ENCODE data around the gene CHEK2. TPM values are rescaled to one million over a fixed set of nuclear protein-coding genes. Genes with fewer than 3 reads are reported as not detected.
"Not testable (repeated sequence)": the region's sequence is repeated elsewhere in the genome, so short reads cannot be mapped to it uniquely, and the experiment has no call there.

Gene CHEK2
- total and polyA plus RNA-seq, 2 experiments from 2014 or later, result 12.2 to 21.8 TPM

DNA sequence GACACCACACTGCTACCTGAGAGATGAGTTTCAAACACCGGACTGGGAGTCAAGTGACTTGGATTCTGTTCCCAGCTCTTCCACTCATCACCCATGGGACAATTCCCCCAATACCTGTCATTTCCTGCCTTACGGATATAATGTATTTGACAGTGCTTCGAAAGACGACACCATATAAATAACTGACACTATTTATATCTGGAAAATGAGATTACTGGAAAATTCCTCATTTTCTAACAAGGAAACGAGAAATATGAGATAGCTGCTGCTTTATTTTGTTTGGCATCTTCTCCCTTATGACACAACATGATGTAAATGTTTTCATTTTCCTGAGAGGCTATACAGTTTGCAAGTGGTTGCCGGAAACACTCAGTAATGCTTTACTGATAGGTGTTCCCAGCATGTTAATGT lies 8.9 kb upstream of the CHEK2 start:
- no peaks in the 10 kb centered on the region for H4K20me1 ChIP-seq (ENCODE audit: insufficient read depth)
- H3K36me3 ChIP-seq (ENCODE audit: low read depth), result peaks cover 20% of the 10 kb centered on the region; the same call in 1 of the 2 replicates
- H3K27me3 ChIP-seq (replicated peaks; ENCODE audit: insufficient read depth), result no peaks in the 10 kb centered on the region
- no peaks in the 10 kb centered on the region for H3K9me2 ChIP-seq (ENCODE audit: insufficient read depth)
- DNase-seq, result peak; percentile 76
- peak overlapping the region; percentile 16; the same call in 1 of the 2 replicates for H3K4me3 ChIP-seq
- 48 to 49% methylated on average over 6 of the region's 6 CpGs for WGBS, 2 experiments (ENCODE audit: low coverage in 1 of 2, low lambda C conversion rate in 2 of 2, missing lambda C conversion rate in 2 of 2)
- H3K4me2 ChIP-seq (ENCODE audit: unreplicated experiment), result peak overlapping the region; percentile 49
- TF ChIP-seq EZH2 (IDR thresholded peaks at IDR 0.05; ENCODE audit: insufficient read depth, poor library complexity, severe bottlenecking), result no peak
- no peak for TF ChIP-seq EZH2phosphoT487 (IDR thresholded peaks at IDR 0.05; ENCODE audit: insufficient read depth, low read depth)
- no peaks in the 10 kb centered on the region for H3K79me2 ChIP-seq (ENCODE audit: insufficient read depth)
- in situ Hi-C loops (cut with MboI), result no loop called here
- H3K4me1 ChIP-seq (ENCODE audit: insufficient read depth), result peaks cover 13% of the 10 kb centered on the region; the same call in 1 of the 2 replicates
- peak overlapping the region; percentile 1; the same call in 1 of the 2 replicates for H3K9ac ChIP-seq
- peaks cover 16% of the 10 kb centered on the region for H3F3A ChIP-seq (ENCODE audit: insufficient read depth)
- no peaks in the 10 kb centered on the region for H3K9me3 ChIP-seq (ENCODE audit: low read depth)
- no peak overlapping the region for H2AFZ ChIP-seq
- peak overlapping the region; percentile 51 for H3K27ac ChIP-seq

DNA sequence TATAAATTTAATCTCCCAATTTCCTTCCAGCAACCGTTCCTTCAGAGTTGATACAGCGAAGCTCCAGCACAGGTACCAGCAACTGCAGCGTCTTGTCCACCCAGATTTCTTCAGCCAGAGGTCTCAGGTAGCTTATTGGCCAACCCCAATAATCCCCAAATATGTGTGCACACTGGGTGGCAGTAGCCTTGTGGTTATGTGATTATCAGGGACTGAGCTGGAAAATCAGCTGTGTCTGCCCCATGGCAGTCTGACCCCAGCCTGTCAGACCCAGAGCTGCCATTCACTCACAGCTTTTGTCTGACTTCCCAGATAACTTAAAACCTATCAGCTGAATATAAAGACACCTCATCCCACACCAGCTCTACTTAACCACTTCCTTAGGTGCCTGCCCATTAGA lies 2.2 kb upstream of the CHEK2 start:
- peaks cover 21% of the 10 kb centered on the region; the same call in 1 of the 2 replicates for H3K36me3 ChIP-seq (ENCODE audit: low read depth)
- 0 out of 2 replicates have a peak, but pooled peaks cover 6% of the 10 kb centered on the region for H3K4me1 ChIP-seq (ENCODE audit: insufficient read depth)
- no peaks in the 10 kb centered on the region for H3K9me2 ChIP-seq (ENCODE audit: insufficient read depth)
- no peaks in the 10 kb centered on the region for H3K27me3 ChIP-seq (replicated peaks; ENCODE audit: insufficient read depth)
- no peak overlapping the region for H3K9ac ChIP-seq
- 97 to 100% methylated on average over 3 of the region's 3 CpGs for WGBS, 2 experiments (ENCODE audit: low coverage in 1 of 2, low lambda C conversion rate in 2 of 2, missing lambda C conversion rate in 2 of 2)
- H3K27ac ChIP-seq, result no peak overlapping the region
- no peak for TF ChIP-seq EZH2phosphoT487 (IDR thresholded peaks at IDR 0.05; ENCODE audit: insufficient read depth, low read depth)
- no peak for TF ChIP-seq EZH2 (IDR thresholded peaks at IDR 0.05; ENCODE audit: insufficient read depth, poor library complexity, severe bottlenecking)
- DNase-seq, result no peak
- H3K4me3 ChIP-seq, result no peak overlapping the region
- in situ Hi-C loops (cut with MboI), result no loop called here
- H3K4me2 ChIP-seq (ENCODE audit: unreplicated experiment), result no peak overlapping the region
- no peaks in the 10 kb centered on the region for H3F3A ChIP-seq (ENCODE audit: insufficient read depth)
- peaks cover 43% of the 10 kb centered on the region for H3K79me2 ChIP-seq (ENCODE audit: insufficient read depth)
- no peaks in the 10 kb centered on the region for H3K9me3 ChIP-seq (ENCODE audit: low read depth)
- H4K20me1 ChIP-seq (ENCODE audit: insufficient read depth), result no peaks in the 10 kb centered on the region
- H2AFZ ChIP-seq, result no peak overlapping the region

DNA sequence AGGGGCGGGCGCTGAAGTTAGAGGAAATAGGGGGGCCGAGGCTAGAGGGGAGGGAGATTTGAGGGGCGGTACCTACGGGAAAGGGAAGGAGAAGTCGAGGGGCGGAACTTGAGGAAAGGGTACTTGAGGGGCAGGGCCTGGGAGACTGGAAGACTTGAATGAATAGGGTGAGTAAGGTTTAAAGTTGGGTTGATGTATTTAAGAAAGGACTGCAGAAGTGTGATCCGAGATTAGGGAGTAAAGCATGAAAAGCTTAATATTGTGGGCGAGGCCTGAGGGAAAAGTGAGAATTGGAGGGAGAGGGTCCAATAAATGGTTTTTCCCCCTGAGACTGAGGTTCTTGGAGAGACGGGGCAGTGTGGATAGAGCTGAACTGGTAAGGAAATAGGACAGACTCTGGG lies 942 bp upstream of the CHEK2 start:
- TF ChIP-seq EZH2 (IDR thresholded peaks at IDR 0.05; ENCODE audit: insufficient read depth, poor library complexity, severe bottlenecking) (no peak), EZH2phosphoT487 (IDR thresholded peaks at IDR 0.05; ENCODE audit: insufficient read depth, low read depth) (no peak)
- no peaks in the 10 kb centered on the region for H3K27me3 ChIP-seq (replicated peaks; ENCODE audit: insufficient read depth)
- in situ Hi-C loops (cut with MboI), result no loop called here

DNA sequence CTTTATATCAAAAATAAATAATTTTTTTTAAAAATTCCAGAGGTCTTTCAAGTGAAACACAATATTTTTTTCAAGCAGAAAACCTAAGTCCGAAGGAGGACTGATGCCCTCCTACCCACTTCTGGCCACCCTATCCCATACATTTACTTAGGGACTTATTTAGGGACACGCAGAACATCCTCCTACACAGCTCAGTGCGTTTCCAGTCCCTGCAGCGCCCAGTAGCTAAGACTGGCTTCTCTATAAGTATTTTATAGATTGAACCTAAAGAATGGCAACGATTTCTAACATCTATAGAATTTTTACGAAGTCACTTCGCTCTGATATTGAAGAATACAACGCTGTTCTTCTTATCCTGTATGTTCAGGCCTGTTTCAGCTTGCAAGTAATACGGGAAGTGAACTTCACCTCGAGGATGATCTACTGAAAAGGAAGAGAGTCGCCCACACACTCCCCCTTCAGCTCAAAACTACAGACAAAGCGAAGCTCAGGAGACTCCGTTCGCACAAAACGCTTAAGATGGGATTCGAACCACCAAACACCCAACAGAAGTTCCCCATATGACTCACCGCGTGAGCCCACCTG lies 328 bp downstream of the CHEK2 start:
- Histone ChIP-seq H3K9ac (peak overlapping the region; percentile 90), H3K79me2 (ENCODE audit: insufficient read depth) (peaks cover 65% of the 10 kb centered on the region), H2AFZ (peak overlapping the region; percentile 96), H4K20me1 (ENCODE audit: insufficient read depth) (no peaks in the 10 kb centered on the region), H3K9me3 (ENCODE audit: low read depth) (no peaks in the 10 kb centered on the region), H3K9me2 (ENCODE audit: insufficient read depth) (no peaks in the 10 kb centered on the region), H3K4me3 (peak overlapping the region; percentile 86), H3K27ac (peak overlapping the region; percentile 23; the same call in 1 of the 2 replicates), H3K27me3 (replicated peaks; ENCODE audit: insufficient read depth) (no peaks in the 10 kb centered on the region), H3K4me2 (ENCODE audit: unreplicated experiment) (peak overlapping the region; percentile 80), H3F3A (ENCODE audit: insufficient read depth) (no peaks in the 10 kb centered on the region), H3K4me1 (ENCODE audit: insufficient read depth) (0 out of 2 replicates have a peak, but pooled peaks cover 6% of the 10 kb centered on the region), H3K36me3 (ENCODE audit: low read depth) (peaks cover 13% of the 10 kb centered on the region; the same call in 1 of the 2 replicates)
- TF ChIP-seq EZH2phosphoT487 (IDR thresholded peaks at IDR 0.05; ENCODE audit: insufficient read depth, low read depth) (no peak), EZH2 (IDR thresholded peaks at IDR 0.05; ENCODE audit: insufficient read depth, poor library complexity, severe bottlenecking) (no peak)
- in situ Hi-C loops (cut with MboI), result no loop called here
- 2 to 3% methylated on average over 18 of the region's 18 CpGs for WGBS, 2 experiments (ENCODE audit: low coverage in 1 of 2, low lambda C conversion rate in 2 of 2, missing lambda C conversion rate in 2 of 2)
- DNase-seq, result no peak

More for the DNA sequence above, 942 bp upstream of the CHEK2 start:
- H3K36me3 ChIP-seq (ENCODE audit: low read depth), result peaks cover 20% of the 10 kb centered on the region; the same call in 1 of the 2 replicates
- no peaks in the 10 kb centered on the region for H3K9me2 ChIP-seq (ENCODE audit: insufficient read depth)
- no peaks in the 10 kb centered on the region for H4K20me1 ChIP-seq (ENCODE audit: insufficient read depth)
- 1% methylated on average over 5 to 10 of the region's 10 CpGs for WGBS, 2 experiments (ENCODE audit: low coverage in 1 of 2, low lambda C conversion rate in 2 of 2, missing lambda C conversion rate in 2 of 2)
- peak overlapping the region; percentile 86 for H3K4me3 ChIP-seq
- H3K9ac ChIP-seq, result peak overlapping the region; percentile 90
- H3K4me2 ChIP-seq (ENCODE audit: unreplicated experiment), result peak overlapping the region; percentile 88
- H3K4me1 ChIP-seq (ENCODE audit: insufficient read depth), result 0 out of 2 replicates have a peak, but pooled peaks cover 6% of the 10 kb centered on the region
- H3F3A ChIP-seq (ENCODE audit: insufficient read depth), result no peaks in the 10 kb centered on the region
- DNase-seq, result no peak
- H3K27ac ChIP-seq, result peak overlapping the region; percentile 86
- peaks cover 53% of the 10 kb centered on the region for H3K79me2 ChIP-seq (ENCODE audit: insufficient read depth)
- H3K9me3 ChIP-seq (ENCODE audit: low read depth), result no peaks in the 10 kb centered on the region
- H2AFZ ChIP-seq, result peak overlapping the region; percentile 96

DNA sequence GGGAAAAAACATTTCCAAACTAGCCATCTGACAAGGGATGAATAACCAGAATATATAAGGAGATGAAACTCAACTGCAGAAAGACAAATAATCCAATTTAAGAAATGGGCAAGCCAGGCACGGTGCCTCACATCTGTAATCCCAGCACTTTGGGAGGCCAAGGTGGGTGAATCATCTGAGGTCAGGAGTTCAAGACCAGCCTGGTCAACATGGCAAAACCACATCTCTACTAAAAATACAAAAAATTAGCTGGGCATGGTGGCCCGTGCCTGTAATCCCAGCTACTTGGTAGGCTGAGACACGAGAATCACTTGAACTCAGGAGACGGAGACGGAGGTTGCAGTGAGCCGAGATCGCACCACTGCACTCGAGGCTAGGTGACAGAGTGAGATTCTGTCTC lies 2.7 kb downstream of the CHEK2 start:
- H3K36me3 ChIP-seq (ENCODE audit: low read depth); H3K4me2 ChIP-seq (ENCODE audit: unreplicated experiment); DNase-seq; H3K9me2 ChIP-seq (ENCODE audit: insufficient read depth); H3K27ac ChIP-seq; H3K4me1 ChIP-seq (ENCODE audit: insufficient read depth); H4K20me1 ChIP-seq (ENCODE audit: insufficient read depth); H3K9me3 ChIP-seq (ENCODE audit: low read depth); H3K9ac ChIP-seq; H2AFZ ChIP-seq; H3F3A ChIP-seq (ENCODE audit: insufficient read depth); in situ Hi-C loops (cut with MboI); H3K4me3 ChIP-seq; H3K27me3 ChIP-seq (replicated peaks; ENCODE audit: insufficient read depth): not testable (repeated sequence)
- H3K79me2 ChIP-seq (ENCODE audit: insufficient read depth), result peaks cover 68% of the 10 kb centered on the region
- 83 to 86% methylated on average over 8 of the region's 8 CpGs for WGBS, 2 experiments (ENCODE audit: low coverage in 1 of 2, low lambda C conversion rate in 2 of 2, missing lambda C conversion rate in 2 of 2)

Measured in GM23248 (cell line).